ENCODE data around the gene EZH2. TPM values are rescaled to one million over a fixed set of nuclear protein-coding genes. Genes with fewer than 3 reads are reported as not detected.

Gene EZH2
- total RNA-seq, 1 donor from 2014 or later: 13.8 TPM

- no peak overlapping the region for H2AFZ ChIP-seq (ENCODE audit: low read depth, low read length)
- no peaks in the 10 kb centered on the region for H3K27me3 ChIP-seq (ENCODE audit: insufficient read depth, low read length)
- no peak overlapping the region for H3K27ac Mint-ChIP-seq (ENCODE audit: unreplicated experiment)
- no peak overlapping the region for H3K4me3 Mint-ChIP-seq (ENCODE audit: unreplicated experiment)
- no peaks in the 10 kb centered on the region for H4K20me1 ChIP-seq (ENCODE audit: insufficient read depth, low read length)
- H3K9ac ChIP-seq (ENCODE audit: low read length): no peak overlapping the region
- H3K27me3 Mint-ChIP-seq (ENCODE audit: low read depth, unreplicated experiment): no peaks in the 10 kb centered on the region
- peaks cover 30% of the 10 kb centered on the region for H3K36me3 ChIP-seq (ENCODE audit: insufficient read depth, low read length)
- no peaks in the 10 kb centered on the region for H3K9me3 Mint-ChIP-seq (ENCODE audit: unreplicated experiment)
- H3K4me1 Mint-ChIP-seq (ENCODE audit: low read depth, unreplicated experiment): no peaks in the 10 kb centered on the region
- H3K9me3 ChIP-seq (ENCODE audit: insufficient read depth, low read depth, low read length): no peaks in the 10 kb centered on the region
- no peak overlapping the region for H3K27ac ChIP-seq (ENCODE audit: low read depth, low read length)
- DNase-seq (ENCODE audit: low read depth) (no peak), FAIRE-seq (no peak)
- peaks cover 17% of the 10 kb centered on the region for H3K36me3 Mint-ChIP-seq (ENCODE audit: low read depth, unreplicated experiment)
- no peaks in the 10 kb centered on the region for H3K79me2 ChIP-seq (ENCODE audit: insufficient read depth, low read length)
- TF ChIP-seq EZH2 (IDR thresholded peaks at IDR 0.05; ENCODE audit: insufficient read depth, low read length) (no peak), CTCF (IDR thresholded peaks at IDR 0.05; ENCODE audit: insufficient read depth, low read depth, low read length) (no peak)
- no peak overlapping the region for H3K4me2 ChIP-seq (ENCODE audit: low read length)
- no peak overlapping the region for H3K4me3 ChIP-seq (ENCODE audit: insufficient read depth, low read depth, low read length)
- H3K4me1 ChIP-seq (ENCODE audit: insufficient read depth, low read length): no peaks in the 10 kb centered on the region
These were observed 83.4 kb downstream of the EZH2 start for GRCh38 chr7:148800677-148801076.

- H3K4me1 ChIP-seq (ENCODE audit: insufficient read depth, low read length): no peaks in the 10 kb centered on the region
- TF ChIP-seq EZH2 (IDR thresholded peaks at IDR 0.05; ENCODE audit: insufficient read depth, low read length) (no peak), CTCF (IDR thresholded peaks at IDR 0.05; ENCODE audit: insufficient read depth, low read depth, low read length) (no peak)
- H3K36me3 ChIP-seq (ENCODE audit: insufficient read depth, low read length): peaks cover 29% of the 10 kb centered on the region
- FAIRE-seq: no peak
- Mint-ChIP-seq H3K36me3 (ENCODE audit: low read depth, unreplicated experiment) (peaks cover 17% of the 10 kb centered on the region), H3K4me1 (ENCODE audit: low read depth, unreplicated experiment) (no peaks in the 10 kb centered on the region), H3K9me3 (ENCODE audit: unreplicated experiment) (no peaks in the 10 kb centered on the region), H3K27ac (ENCODE audit: unreplicated experiment) (no peak overlapping the region), H3K4me3 (ENCODE audit: unreplicated experiment) (no peak overlapping the region), H3K27me3 (ENCODE audit: low read depth, unreplicated experiment) (no peaks in the 10 kb centered on the region)
- H3K9me3 ChIP-seq (ENCODE audit: insufficient read depth, low read depth, low read length): no peaks in the 10 kb centered on the region
- no peaks in the 10 kb centered on the region for H3K27me3 ChIP-seq (ENCODE audit: insufficient read depth, low read length)
- H3K79me2 ChIP-seq (ENCODE audit: insufficient read depth, low read length): no peaks in the 10 kb centered on the region
- H2AFZ ChIP-seq (ENCODE audit: low read depth, low read length): no peak overlapping the region
- H4K20me1 ChIP-seq (ENCODE audit: insufficient read depth, low read length): no peaks in the 10 kb centered on the region
- DNase-seq (ENCODE audit: low read depth): no peak
- no peak overlapping the region for H3K4me2 ChIP-seq (ENCODE audit: low read length)
- H3K4me3 ChIP-seq (ENCODE audit: insufficient read depth, low read depth, low read length): no peak overlapping the region
- H3K27ac ChIP-seq (ENCODE audit: low read depth, low read length): no peak overlapping the region
- no peak overlapping the region for H3K9ac ChIP-seq (ENCODE audit: low read length)
These were observed 84.1 kb downstream of the EZH2 start for GRCh38 chr7:148799893-148800555.

GRCh38 chr7:148796841-148797240 lies 87.2 kb downstream of the EZH2 start:
- no peak overlapping the region for H3K27ac Mint-ChIP-seq (ENCODE audit: unreplicated experiment)
- H3K4me1 ChIP-seq (ENCODE audit: insufficient read depth, low read length): no peaks in the 10 kb centered on the region
- no peak for FAIRE-seq

More at GRCh38 chr7:148796841-148797240, 87.2 kb downstream of the EZH2 start:
- no peaks in the 10 kb centered on the region for H3K27me3 Mint-ChIP-seq (ENCODE audit: low read depth, unreplicated experiment)
- Histone ChIP-seq H3K27me3 (ENCODE audit: insufficient read depth, low read length) (no peaks in the 10 kb centered on the region), H3K79me2 (ENCODE audit: insufficient read depth, low read length) (no peaks in the 10 kb centered on the region), H4K20me1 (ENCODE audit: insufficient read depth, low read length) (no peaks in the 10 kb centered on the region), H3K27ac (ENCODE audit: low read depth, low read length) (no peak overlapping the region), H3K36me3 (ENCODE audit: insufficient read depth, low read length) (peaks cover 43% of the 10 kb centered on the region), H2AFZ (ENCODE audit: low read depth, low read length) (no peak overlapping the region), H3K9ac (ENCODE audit: low read length) (no peak overlapping the region), H3K9me3 (ENCODE audit: insufficient read depth, low read depth, low read length) (peaks cover 2% of the 10 kb centered on the region), H3K4me3 (ENCODE audit: insufficient read depth, low read depth, low read length) (no peak overlapping the region), H3K4me2 (ENCODE audit: low read length) (no peak overlapping the region)
- no peak overlapping the region for H3K4me3 Mint-ChIP-seq (ENCODE audit: unreplicated experiment)
- DNase-seq (ENCODE audit: low read depth): no peak
- TF ChIP-seq EZH2 (IDR thresholded peaks at IDR 0.05; ENCODE audit: insufficient read depth, low read length) (no peak), CTCF (IDR thresholded peaks at IDR 0.05; ENCODE audit: insufficient read depth, low read depth, low read length) (no peak)
- no peaks in the 10 kb centered on the region for H3K9me3 Mint-ChIP-seq (ENCODE audit: unreplicated experiment)
- H3K4me1 Mint-ChIP-seq (ENCODE audit: low read depth, unreplicated experiment): no peaks in the 10 kb centered on the region
- H3K36me3 Mint-ChIP-seq (ENCODE audit: low read depth, unreplicated experiment): peaks cover 18% of the 10 kb centered on the region

Data from astrocyte (in vitro differentiated cells and primary cell).